Stimulated activated CD4-positive, alpha-beta T cell treated with anti-CD3 and anti-CD28 coated beads, Interleukin-15, amount 100 ng/mL, for 48 hours (primary cell): ENCODE data around the gene NUP210.
A peak's percentile ranks its signal among the peaks of the same experiment; 100 is the strongest.
"Not testable (repeated sequence)": the region's sequence is repeated elsewhere in the genome, so short reads cannot be mapped to it uniquely, and the experiment has no call there.

Experiments used
- DNase-seq, 2 donors: peaks; one replicate each; pipeline ENCODE4 v3.0.0-alpha.2; 2020; ENCODE audit warnings: low read depth in 2 of 2

NUP210 gene

GRCh38 chr3:13420045-13420830 lies at the start of gene NUP210:
TSS of gene NUP210 (minus strand) at chr3:13420322. CDS start at chr3:13420226, 96 bp downstream.
- DNase-seq = peak; percentile 27 to 51

DNA sequence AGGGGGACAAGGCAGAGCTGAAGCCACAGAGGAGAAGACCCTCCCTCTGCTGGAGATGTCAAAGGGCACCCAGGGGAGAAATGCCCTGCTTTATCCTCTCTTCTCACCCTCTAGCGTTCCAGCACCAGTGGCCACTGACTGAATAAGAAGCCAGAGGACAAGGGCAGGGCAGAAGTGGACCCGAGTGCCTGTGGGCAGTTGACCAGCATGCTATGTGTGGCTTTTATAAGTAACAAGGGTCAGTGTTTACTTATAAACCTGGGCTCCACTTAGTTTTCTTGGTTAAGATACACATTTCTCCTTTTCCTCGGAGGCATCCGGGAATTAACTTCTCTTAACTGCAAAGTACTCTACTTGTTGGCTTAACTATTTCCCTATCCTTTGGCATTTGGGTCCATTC lies 46.7 kb upstream of the NUP210 start:
- no peak for DNase-seq

DNA sequence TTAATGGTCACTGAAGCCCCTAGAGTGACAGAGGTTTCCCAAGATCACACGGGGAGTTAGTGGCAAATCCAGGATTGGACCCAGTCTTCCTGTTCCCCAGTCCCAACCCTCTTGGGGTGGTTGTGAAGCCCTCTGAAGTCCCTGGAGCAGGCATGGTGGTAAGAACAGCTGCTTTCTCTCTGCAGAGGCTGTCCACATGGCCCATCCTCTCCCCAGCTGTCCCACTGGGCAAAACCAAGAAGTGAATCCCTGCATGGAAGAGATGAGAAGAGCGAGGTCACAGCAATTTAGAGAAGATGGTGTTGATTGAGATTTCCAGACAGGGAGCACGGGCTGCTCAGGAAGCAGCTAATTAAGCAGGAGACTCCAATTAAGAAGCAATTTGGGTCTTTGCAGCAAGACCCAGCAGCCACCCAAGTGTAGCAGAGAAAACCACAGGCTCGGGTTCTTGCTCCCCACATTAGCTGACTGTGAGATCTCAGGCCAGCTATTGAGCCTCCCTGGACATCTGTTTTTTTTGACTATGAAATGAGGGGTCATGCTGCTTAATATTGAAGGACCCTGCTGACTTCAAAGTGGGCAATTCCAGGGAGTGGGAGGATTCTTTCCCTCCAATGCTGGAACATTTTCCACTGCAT lies 45.2 kb upstream of the NUP210 start:
- no peak for DNase-seq

DNA sequence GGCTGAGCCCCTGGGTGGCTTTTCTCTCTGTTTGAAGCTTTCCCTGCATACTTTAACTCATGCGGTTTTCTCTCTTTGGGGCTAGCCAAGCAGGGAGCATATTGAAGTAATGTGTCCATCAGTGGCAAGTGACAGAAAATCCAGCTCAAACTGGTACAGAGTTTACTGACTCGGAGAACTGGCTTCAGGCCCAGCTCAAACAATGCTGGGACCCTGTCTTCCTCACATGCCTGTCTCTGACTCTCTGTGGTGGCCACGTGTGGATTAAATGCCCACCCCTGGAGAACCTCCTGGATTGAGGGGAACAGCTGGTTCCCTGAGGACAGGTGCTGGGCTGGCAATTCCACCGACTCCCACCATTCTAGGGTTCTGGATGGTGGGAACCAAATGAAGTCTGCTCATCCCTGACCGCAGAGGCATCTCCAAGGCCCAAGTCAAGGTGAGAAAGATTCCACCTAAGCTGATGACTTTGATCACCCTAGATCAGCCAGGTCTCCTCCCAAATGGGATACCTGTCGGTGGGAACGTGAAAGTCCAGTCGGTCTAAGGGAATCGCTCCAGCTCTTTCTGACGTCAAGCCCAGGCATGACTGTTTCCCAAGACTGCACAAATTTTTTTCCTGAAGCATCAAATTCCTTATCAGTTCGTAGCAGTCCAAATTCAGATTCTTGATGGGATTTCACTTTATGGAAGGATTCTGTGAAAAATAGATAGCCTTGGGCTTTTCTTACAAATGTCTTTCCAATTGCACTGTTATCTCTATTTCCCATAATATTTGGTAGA lies 43.7 kb upstream of the NUP210 start:
- DNase-seq = no peak

- DNase-seq = no peak
Measured at GRCh38 chr3:13462822-13463221, 42.7 kb upstream of the NUP210 start.

DNA sequence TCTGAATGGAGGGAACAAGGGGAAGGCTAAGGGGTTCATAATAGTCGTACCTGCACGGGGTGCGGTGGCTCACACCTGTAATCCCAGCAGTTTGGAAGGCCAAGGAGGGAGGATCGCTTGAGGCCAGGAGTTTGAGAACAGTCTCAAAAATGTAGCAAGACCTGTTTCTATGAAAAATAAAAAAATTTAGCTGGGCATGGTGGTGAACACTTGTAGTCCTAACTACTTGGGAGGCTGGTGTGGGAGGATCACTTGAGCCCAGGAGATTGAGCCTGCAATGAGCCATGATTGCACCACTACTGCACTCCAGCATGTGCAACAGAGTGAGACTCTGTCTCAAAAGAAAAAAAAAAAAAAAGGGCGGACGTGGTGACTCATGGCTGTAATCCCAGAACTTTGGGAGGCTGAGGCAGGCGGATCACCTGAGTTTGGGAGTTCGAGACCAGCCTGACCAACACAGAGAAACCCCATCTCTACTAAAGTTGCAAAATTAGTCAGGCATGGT lies 42.1 kb upstream of the NUP210 start:
- no peak for DNase-seq

GRCh38 chr3:13461169-13462124 lies 41.3 kb upstream of the NUP210 start:
- DNase-seq = peak; percentile 67 to 70

DNA sequence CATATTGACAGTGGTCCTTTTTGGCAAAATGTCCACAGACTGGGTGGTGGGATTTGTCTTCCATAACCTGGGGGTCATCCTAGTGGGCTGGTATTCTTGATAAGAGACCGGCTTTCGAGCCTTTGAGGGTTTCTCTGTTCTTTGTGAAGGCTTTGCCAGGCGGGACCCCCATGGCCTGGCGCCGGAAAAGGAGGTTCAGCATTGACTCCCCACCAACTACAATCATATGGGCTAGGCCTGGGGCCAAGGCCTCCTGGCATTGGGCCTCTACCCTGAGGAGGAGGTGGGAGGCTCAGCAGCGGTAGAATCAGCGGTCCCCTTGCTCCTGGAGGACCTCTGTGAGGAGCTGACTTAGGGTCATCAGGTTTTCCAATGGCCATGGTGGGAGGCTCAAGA lies 40.2 kb upstream of the NUP210 start:
- DNase-seq = no peak

DNA sequence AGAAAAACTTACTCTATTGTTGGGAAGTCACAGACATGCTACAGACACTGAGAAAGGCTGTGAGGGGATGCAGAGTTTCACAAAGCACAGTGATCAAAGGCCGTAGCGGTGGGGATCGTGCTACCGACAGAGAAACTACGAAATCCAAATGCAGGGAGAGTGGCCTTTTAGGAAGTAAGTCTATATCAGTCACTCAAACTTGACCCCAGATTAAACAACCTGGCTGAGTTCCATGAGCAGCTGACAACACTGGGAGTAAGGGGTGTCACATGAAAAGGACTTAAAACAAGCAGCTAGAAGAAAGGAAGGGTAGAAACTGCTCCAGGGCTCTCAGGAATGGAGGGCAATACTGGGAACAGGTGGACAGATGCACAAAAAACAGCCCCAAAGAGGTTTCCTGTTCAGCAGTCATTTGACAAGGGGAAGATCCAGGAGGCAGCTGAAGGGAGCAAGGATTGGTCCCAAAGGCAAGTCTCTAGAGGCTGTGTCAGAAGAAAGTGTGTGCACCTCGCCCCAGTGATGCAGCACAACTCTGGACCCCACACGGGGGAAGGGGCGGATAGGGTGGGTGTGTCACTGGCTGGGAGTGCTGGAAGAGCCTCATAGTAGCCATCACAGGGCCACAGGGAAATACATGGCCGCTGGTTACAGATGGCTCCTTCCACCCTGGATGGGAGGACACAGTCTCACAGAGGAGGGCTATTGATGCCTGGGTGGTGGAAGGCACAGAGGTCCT lies 39.7 kb upstream of the NUP210 start:
- DNase-seq = no peak

- no peak for DNase-seq
Measured at GRCh38 chr3:13457593-13457992, 37.5 kb upstream of the NUP210 start.

GRCh38 chr3:13455644-13456043 lies 35.5 kb upstream of the NUP210 start:
- DNase-seq = no peak

DNA sequence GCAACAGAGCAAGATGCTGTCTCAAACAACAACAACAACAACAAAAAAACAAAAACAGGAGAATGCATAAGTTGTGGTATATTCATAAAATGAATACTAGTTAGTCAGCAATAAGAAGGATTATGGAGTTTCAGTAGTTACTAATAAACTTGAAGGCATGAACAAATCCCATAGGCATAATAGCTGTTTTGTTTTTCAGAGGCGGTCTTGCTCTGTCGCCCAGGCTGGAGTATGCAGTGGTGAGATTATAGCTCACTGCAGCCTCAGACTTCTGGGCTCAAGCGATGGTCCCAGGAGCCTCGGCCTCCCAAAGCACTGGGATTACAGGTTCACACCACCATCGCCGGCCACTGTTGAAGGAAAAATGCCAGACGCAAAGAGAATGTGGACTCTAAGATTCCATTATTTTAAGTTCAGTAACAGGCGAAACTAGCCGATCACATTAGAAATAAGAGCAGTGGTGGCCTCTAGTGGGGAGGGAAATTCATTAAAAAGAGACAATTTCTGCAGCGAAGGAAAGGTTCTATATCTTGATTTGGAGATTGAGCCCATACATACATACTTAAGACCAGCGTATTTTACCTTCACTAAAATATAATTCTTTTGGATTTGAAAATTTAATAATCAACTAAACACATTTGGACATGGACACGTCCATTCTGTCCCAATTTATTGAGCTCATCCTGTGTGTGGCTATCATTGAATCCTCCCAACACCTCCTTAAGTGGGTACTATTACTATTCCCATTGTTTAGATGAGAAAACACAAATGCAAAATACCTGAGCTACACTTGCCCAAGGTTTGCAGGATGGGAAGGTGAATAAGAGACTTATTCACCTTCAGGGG lies 32.6 kb upstream of the NUP210 start:
- peak in 1 of 2 donors; percentile 28 for DNase-seq

GRCh38 chr3:13451301-13451673 lies 31.2 kb upstream of the NUP210 start:
- DNase-seq = peak in 1 of 2 donors; percentile 9

GRCh38 chr3:13442882-13443281 lies 22.8 kb upstream of the NUP210 start:
- DNase-seq = not testable (repeated sequence)

- no peak for DNase-seq
Measured at GRCh38 chr3:13440204-13440817, 20.2 kb upstream of the NUP210 start.

DNA sequence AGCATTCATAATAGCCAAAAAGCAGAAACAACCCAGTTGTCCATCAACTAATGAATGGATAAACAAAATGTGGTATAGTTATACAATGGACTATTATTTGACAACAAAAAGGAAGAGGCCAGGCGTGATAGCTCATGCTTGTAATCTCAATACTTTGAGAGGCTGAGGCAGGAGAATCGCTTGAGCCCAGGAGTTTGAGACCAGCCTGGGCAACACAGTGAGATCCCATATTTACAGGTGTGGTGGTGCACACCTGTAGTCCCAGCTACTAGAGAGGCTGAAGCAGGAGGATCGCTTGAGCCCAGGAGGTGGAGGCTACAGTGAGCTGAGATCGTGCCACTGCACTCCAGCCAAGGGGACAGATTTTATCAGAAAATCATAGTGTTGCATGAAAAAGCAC lies 16.1 kb upstream of the NUP210 start:
- not testable (repeated sequence) for DNase-seq

GRCh38 chr3:13433912-13434311 lies 13.8 kb upstream of the NUP210 start:
- no peak for DNase-seq

DNA sequence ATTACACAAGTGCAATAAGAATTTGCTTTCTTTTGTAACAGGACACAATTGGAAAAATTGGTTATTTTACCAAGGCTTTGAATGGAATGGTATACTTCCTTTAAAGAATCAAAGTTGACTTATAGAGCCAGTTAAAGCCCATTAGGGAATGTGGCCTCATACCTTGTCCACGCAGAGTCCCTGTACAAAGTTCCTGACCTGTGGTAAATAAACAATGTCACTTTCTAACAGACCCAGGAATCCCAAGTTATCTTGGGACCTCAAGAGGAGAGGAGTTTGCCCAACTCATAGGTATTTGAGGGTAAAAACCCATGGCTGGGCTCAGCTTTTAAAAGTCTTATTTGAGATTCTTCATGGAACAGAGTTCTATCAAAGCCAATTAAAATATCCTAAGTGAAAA lies 12.0 kb upstream of the NUP210 start:
- DNase-seq = no peak

DNA sequence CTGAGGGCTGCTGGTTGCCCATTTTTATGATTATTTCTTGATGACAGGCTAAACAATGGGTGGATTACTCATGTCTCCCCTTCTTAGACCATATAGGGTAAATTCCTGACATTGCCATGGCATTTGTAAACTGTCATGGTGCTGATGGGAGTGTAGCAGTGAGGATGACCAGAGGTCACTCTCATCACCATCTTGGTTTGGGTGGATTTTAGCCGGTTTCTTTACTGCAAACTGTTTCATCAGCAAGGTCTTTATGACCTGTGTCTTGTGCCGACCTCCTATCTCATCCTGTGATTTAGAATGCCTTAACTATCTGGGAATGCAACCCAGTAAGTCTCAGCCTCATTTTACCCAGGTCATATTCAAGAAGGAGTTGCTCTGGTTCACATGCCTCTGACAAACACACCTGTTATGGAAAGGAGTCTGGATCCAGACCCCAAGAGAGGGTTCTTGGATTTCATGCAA lies 10.3 kb upstream of the NUP210 start:
- not testable (repeated sequence) for DNase-seq
